GM12872 (cell line): ENCODE measurements around the gene PRKCA.

ENCODE experiments used
- TF ChIP-seq, protein P1 (sequence below): IDR thresholded peaks from 3 replicates; pipeline ENCODE4 v1.5.1; 2011; ENCODE audit warnings: low read depth, mild to moderate bottlenecking, low read length, moderate library complexity; ENCODE audit not compliant: insufficient read depth

Gene PRKCA

DNA sequence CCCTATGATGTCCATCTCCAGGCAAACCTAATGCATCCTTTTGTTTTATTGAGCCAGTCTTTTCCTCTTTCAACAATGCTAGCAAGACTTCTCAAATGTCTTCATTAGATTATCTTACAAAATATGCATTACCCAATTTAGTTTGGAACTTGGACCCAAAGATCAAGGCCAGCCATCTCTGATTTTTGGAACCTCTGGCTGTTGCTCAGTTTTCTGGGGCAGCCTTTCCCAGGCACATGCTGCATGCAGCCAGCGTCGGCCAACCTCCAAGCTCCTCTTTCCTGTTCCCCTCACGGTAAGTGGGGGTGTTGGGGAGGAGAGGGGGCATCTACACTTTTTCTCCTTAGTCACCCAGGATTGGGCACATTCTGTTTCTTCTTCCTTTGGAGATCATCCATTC is 189.3 kb downstream of the PRKCA start:
- TF ChIP-seq, protein P1, sequence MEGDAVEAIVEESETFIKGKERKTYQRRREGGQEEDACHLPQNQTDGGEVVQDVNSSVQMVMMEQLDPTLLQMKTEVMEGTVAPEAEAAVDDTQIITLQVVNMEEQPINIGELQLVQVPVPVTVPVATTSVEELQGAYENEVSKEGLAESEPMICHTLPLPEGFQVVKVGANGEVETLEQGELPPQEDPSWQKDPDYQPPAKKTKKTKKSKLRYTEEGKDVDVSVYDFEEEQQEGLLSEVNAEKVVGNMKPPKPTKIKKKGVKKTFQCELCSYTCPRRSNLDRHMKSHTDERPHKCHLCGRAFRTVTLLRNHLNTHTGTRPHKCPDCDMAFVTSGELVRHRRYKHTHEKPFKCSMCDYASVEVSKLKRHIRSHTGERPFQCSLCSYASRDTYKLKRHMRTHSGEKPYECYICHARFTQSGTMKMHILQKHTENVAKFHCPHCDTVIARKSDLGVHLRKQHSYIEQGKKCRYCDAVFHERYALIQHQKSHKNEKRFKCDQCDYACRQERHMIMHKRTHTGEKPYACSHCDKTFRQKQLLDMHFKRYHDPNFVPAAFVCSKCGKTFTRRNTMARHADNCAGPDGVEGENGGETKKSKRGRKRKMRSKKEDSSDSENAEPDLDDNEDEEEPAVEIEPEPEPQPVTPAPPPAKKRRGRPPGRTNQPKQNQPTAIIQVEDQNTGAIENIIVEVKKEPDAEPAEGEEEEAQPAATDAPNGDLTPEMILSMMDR, result no peak

DNA sequence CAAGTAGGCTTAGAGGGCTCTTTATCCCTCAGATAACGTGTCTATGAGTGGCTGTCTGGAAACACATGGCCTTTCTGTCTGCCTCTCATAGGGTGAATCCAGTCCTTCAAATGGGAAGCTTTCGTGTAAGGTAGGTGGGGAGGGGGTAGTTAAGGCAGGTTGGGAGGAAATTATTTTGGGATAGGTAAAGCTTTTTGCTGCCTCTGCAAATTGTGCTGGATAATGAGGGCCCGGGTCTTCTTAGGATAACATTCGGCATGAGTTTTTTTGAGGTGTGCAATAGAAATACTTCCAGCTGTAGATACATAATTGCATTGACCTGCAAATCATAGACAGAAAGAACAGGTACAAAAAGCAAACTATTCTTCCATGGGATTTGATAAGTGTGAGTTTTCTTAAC is 189.7 kb downstream of the PRKCA start:
- TF ChIP-seq, protein P1, result no peak

DNA sequence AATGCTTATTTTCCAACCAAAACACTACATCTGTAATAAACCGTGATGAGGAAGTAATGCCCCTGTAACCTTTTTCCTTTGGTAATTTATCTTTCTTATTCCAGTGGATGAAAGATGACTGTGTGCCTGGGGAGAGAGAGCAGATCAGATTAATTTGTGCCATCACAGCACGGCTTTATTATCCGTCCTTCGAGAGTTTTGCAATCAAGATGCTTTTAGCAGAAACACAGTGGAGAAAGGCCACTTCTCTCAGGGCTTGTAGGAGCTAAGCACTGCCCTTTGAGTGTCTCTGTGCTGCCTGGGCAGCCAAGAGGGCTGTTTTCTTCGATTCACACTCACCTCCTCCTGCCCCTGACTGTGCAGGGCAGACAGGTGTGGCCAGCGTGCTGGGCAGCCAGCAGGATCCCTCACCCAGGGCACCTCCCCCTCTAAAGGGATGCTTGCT is 190.2 kb downstream of the PRKCA start:
- TF ChIP-seq, protein P1, result no peak

DNA sequence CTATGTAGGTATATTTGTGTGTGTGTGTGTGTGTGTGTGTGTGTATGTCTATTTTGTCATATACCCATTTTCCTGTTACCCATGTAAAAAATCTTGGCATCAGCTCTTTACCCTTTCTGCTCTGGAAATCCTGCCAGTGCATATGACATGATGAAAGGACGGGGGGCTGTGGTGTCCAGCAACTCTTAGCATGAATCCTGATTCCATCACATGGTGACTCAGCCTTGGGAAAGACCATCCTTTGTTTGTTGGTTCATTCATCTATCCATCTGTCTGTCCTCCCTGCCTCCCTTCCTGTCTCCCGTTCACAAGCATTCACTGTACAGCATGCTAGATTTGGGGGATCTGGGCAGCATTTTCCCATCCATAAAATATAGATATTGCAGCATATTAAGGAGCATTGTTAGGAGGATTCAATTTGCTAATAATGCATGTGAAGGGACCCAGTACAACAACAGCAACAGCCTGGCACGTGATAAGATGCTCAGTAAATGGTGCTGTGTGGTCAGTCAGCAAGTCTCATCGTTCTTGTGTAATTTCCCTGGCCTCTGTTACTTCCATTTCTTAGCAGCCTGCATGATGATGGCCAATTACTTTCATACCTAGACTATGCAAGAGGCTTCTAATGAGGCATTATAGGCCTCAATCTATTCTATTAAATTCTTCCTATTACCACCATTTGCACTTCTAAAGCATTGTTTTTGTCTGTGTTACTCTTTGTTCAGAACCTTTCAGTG is 191.0 kb downstream of the PRKCA start:
- TF ChIP-seq, protein P1, result no peak

DNA sequence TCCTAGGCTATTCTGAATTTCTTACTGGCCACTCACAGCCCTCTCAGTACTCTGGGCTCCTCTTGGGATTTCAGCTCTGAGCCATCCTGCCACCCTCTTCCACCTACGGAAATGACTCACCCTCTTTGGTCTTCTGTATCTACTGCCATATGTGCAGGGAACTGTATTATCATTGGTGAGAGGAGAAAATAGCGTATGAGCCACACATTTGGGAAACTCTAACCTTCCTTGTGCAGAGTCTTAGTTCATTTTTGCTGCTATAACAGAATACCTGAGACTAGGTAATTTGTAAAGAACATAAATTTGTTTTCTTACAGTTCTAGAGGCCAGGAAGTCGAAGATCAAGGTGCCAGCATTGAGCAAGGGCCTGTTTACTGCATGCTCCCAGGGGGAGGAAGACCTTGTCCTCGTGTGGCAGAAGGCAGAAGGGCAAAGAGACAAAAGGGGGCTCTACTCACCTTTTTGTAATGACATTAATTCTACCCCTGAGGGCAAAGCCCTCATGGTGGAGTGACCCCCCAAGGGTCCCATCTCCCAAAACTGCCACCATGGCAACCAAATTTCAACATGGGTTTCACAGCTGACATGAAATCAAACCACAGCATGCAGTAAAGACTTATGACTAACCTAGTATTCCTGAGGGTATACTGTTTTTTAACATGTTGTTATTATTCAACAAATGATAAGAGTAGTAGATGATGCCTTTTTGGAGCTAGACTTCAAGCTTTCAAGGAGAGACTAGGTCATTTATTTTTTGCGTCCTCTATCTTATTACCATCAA is 191.8 kb downstream of the PRKCA start:
- TF ChIP-seq, protein P1, result no peak

DNA sequence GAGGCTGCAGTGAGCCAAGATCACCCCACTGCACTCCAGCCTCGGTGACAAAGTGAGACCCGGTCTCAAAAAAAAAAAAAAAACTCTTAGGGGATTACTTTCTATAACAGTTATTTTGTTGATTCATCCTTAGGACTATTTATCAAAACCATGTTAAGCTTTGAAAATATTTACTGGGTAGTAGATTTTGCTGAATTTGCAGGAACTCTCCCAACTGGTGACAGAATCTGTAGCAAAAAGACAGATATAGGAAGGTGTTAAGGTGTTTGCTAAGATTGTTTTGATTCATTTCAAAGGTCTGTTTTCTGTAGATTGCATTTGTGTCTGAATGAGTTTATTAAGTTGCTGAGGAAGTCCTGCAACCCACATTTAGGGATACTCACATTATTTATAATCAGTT is 192.6 kb downstream of the PRKCA start:
- TF ChIP-seq, protein P1, result no peak

DNA sequence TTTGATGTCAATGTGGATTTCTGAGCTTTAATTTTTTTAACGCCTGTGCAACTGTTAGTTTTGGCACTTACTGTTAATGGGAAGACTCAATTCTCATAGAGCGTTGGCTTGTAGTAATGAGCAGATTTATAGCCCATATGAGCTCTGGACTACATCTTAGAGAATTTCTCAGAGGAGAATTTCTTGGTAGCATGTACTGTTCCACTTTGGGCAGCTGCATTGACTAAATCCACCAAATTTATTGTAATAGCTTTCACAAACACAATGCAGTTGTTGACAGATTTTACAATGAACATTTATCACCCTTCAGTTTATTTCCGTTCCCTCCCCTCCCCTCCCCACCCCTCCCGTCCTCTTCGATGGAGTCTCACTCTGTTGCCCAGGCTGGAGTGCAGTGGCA is 193.9 kb downstream of the PRKCA start:
- TF ChIP-seq, protein P1, result no peak
